NCI-H2107 treated with DMSO at 0.1 percent for 48 hours (cell line): ENCODE results near the gene CHCHD6.

Experiments used
- DNase-seq: peaks from one replicate; lab custom pipeline; 2025; ENCODE audit not compliant: unreplicated experiment; lab: John Stamatoyannopoulos, UW

Gene CHCHD6

GRCh38 chr3:126742057-126742456 lies 38.0 kb downstream of the CHCHD6 start:
- no peak for DNase-seq

- DNase-seq: no peak
These were observed 39.3 kb downstream of the CHCHD6 start for GRCh38 chr3:126743350-126743749.

- no peak for DNase-seq
These were observed 39.7 kb downstream of the CHCHD6 start for GRCh38 chr3:126743781-126744180.

GRCh38 chr3:126745760-126746394 lies 41.8 kb downstream of the CHCHD6 start:
- DNase-seq: peak; percentile 48

- DNase-seq: peak; percentile 59
These were observed 42.5 kb downstream of the CHCHD6 start for GRCh38 chr3:126746395-126747177.

- DNase-seq: no peak
These were observed 43.7 kb downstream of the CHCHD6 start for GRCh38 chr3:126747768-126748167.

- no peak for DNase-seq
These were observed 44.9 kb downstream of the CHCHD6 start for GRCh38 chr3:126748701-126749546.

- no peak for DNase-seq
These were observed 45.5 kb downstream of the CHCHD6 start for GRCh38 chr3:126749547-126749875.

- DNase-seq: no peak
These were observed 46.1 kb downstream of the CHCHD6 start for GRCh38 chr3:126749931-126750755.

- no peak for DNase-seq
These were observed 46.7 kb downstream of the CHCHD6 start for GRCh38 chr3:126750756-126751121.

GRCh38 chr3:126751611-126752302 lies 47.7 kb downstream of the CHCHD6 start:
- no peak for DNase-seq

- peak; percentile 65 for DNase-seq
These were observed 48.5 kb downstream of the CHCHD6 start for GRCh38 chr3:126752303-126753190.

- no peak for DNase-seq
These were observed 49.4 kb downstream of the CHCHD6 start for GRCh38 chr3:126753191-126754160.

- no peak for DNase-seq
These were observed 51.8 kb downstream of the CHCHD6 start for GRCh38 chr3:126755866-126756265.

GRCh38 chr3:126758026-126758425 lies 54.0 kb downstream of the CHCHD6 start:
- DNase-seq: no peak

GRCh38 chr3:126758882-126759281 lies 54.8 kb downstream of the CHCHD6 start:
- no peak for DNase-seq

GRCh38 chr3:126760541-126760940 lies 56.5 kb downstream of the CHCHD6 start:
- no peak for DNase-seq

- no peak for DNase-seq
These were observed 59.0 kb downstream of the CHCHD6 start for GRCh38 chr3:126763035-126763434.
